ENCODE results near the gene FGF14.

FGF14 gene

DNA sequence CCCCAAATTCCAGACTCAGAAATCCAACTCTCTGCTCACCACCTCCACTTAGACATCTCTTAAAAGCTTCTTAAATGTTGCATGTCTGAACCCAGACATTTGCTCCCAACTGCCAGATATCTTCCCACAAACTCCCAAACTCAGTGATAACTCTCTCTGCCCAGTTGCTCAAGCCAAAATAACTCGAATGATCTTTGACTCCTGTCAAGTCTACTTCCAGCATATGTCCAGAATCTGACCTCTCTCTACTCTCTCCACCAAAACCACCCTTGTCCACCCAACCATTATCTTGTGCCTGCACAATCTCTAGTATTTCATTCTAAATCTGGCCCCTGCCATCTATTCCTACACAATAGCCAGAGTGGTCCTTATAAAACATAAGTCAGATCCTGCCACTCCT lies 99.3 kb downstream of the FGF14 start:
- DNase-seq, result no peak

DNA sequence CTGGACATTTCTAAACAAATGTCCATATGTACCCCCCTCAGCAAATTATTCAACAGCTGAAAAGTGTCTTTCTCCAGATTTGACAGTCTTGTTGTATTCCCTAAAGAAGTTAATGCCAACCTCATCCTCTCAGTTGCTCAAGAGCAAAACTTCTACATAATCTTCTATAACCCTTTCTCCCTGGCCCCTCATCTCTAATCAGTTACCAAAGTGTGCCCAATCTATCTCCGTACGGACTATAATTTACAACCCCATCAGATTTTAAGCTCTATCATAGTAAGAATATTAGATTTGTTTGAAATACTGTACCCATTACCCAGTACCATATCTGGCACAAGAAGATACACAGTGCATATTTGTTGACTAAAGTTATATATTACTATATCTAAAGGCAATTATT lies 101.5 kb downstream of the FGF14 start:
- no peak for DNase-seq

DNA sequence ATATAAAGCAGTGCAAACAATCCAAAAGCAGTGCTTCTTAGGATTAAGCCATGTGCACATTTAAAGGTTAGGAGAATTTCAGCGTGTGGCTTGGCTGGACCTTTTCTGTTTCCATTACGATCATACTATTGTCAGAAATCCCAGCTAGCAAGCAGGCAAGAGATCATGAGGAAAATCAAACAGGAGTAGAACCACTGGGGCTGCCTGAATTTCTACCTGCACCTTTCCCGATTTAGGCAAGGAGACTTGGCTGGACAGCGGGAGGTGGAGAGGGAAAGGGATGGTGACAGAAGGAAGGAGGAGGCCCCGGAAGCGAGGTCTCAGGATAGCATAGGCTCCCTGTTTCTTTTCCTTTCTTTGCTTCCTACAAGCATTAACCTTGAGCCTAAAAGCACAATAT lies 102.5 kb downstream of the FGF14 start:
- no peak for DNase-seq

DNA sequence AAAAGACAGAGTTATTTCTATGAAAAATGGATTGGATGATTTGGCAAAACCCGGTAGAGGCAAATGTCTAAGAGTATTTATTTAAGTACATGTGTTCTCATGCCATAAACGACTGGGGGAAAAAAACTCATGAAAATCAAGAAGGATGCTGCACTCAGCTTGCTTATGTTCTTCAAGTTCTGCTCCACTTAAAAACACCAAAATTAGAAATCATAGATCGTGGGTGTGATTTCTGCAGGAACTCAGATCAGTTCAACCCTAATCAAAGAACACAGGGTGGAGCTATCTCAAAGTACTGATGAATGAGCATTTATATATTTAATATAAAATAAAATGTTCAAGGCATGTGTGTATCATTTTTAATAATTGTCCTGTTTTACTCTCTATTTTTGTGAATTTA lies 103.8 kb downstream of the FGF14 start:
- no peak for DNase-seq

DNA sequence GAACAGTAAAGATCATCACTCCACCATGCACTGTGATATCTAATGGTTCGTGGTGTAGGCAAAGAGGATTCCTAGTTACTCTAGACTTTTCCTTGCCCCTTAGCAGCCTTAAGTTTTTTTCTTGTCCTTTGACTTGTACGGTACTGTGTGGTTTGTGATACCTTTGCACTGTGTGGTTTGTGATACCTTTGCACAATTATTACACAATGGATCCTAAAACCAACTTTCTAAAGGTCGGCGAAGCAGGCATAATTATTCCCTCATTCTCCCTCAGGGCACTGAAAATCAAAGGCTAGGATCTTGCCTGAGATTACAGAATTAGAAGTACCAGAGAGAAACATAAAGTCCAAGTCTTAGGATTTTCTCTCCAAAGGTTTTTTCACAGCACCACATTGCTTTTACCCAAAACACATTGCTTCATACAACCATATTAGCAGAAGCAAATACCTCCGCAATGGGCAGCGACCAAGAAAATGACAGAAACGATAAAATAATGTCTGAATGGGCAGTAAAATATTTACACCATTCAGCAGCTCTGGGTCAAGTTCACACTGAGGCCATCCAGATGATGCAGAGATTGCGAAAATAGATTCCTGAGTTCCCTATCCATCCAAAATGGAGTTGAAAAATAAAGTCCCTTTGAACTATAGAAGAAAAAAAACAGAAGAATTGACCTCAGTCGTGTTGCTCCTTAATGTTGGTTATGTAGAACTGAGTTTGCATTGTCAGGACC lies 106.4 kb downstream of the FGF14 start:
- DNase-seq, result no peak

DNA sequence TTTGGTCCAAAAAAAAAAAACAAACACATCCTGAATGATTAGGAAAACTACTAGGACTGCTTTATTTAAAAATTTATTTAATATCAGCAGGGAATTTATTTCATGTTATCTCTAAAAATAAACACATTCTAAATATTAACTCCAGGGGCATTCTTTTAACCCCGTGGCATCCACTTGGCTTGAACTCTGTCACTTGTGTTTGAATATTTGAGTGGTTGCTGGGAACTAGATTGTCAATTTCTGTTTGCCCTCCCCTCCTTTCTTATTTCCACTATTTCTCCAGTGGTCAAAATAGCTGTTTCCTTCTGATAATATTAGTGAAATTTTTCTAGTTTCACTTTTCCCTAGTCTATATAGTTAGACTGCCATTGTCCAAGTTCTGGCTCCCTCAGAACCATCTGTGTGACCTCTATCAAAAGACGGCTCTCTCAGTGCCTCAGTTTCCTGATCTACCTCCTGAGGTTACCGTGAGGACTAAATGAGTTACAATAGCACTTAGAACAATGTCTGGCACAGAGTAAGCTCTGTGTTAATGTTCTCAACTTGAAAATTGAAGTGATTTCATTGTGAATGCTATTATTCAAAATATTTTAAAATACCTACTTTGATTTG lies 107.3 kb downstream of the FGF14 start:
- DNase-seq, result no peak

DNA sequence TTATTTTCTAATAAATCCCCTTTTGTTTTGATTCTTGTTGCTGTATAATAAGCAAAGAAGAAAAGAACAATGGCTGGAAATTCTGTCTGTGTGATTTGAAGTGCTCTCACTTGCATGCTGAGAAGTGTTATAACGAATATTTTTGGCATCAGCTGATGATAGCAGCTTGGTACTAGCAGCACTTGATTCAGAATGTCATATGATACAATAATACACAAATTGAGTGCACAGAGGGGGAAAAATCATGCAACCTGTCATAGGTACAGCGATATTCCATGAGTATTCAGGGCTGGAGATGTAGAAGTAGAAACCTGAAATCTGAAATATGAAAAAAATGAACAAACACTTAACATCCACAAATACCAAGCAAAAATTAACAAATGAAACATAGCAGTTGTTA lies 108.1 kb downstream of the FGF14 start:
- DNase-seq, result no peak

DNA sequence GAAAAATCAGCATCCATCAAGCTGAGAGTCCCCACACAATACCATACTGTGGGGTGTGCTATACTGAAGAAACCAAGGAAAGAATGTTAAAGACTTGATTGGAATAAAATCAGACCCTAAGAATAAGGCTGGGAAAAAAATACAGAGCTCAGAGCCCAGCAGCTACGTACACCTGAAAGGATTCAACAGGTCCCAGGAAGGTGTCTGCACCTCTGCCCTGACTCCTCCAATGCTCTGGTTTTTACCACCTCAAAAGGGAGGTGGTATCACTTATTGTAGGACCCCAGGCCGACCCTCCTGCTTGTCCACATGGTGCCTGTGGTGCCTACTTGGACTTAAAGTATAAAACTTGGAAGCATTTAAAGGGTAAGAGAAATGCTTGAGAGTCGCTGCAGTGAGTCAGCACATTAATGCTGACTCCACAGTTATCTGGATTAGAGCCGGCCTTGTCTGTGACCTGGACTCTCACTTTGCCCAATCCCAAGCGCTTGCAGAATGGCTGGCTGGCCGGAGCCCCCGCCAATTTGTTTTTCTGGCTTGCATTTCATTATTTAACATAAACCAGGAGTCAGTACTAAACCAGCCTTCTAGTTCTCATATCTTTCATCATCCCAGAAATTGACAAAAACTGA lies 110.1 kb downstream of the FGF14 start:
- no peak for DNase-seq

DNA sequence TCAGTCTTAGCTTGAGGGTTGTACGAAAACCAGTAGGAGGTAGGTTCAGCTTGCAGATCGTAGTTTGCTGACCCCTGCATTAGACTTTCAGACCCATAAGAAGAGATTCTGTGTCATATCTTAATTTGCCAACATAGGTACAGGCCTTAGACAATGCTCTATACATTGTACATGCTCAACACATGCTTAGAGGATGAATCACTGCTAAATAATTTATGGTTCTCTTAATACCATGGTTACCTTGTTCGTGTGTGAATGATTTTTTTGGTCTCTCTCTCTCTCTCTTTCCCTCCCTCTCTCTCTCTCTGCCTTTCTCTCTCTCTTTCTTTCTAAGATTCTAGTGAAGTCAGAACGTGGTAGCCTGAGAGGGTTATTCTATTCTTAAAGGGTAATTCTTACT lies 112.2 kb downstream of the FGF14 start:
- no peak for DNase-seq

DNA sequence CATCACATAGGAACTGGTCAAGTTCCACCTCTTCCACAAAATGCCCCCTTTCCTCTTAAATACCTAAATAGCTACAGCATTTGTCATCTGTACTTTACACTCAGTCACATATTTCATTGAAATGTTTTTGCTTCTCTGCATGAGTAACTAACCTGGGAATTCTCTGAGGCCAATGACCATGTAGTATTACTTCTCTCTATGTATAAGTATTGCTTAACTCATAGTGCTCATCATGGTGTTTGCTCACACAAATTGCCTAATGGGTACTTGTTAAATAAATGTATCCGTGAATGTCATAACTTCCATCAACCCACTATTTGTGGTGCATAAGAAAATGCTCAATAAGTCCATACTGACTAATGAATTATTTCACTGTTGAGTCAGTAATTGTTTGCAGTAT lies 115.5 kb downstream of the FGF14 start:
- DNase-seq, result no peak

DNA sequence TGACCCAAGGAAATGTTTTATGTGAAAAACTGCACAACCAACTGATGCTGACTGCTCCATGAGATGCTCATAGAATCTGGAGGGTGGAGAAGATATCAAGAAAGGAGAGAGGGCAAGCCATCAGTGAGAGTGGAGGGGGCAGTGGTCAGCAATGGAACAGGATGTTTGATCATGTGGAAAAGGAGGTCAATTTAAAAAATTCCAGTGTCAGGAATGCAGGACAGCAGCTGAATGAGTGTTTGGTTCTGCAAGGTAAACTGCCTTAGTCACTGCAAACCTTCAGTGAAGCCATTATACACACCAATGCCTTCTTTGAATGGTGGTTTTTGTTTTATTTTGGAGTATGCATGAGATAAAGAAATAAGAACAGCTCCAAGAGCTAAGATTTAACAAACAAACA lies 121.5 kb downstream of the FGF14 start:
- no peak for DNase-seq

DNA sequence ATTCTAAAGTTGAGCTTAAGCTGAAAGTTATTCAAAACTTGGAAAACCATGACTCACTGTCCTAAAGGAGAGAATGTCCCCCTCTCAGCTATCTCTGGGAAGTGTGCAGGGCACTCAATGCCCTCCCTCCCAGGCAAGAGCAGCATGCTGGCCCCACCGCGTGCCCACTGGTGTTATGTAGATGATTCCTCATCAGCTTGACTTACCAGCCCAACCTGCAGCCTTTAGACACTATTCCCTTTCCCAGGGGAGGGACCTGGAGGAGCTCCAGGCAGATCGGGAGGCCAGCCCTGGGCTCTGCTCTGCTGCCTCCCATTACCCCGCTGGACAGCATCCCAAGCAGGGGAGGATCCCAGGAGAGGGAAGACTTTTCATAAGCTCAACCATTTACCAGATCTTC lies 124.6 kb downstream of the FGF14 start:
- DNase-seq, result no peak

DNA sequence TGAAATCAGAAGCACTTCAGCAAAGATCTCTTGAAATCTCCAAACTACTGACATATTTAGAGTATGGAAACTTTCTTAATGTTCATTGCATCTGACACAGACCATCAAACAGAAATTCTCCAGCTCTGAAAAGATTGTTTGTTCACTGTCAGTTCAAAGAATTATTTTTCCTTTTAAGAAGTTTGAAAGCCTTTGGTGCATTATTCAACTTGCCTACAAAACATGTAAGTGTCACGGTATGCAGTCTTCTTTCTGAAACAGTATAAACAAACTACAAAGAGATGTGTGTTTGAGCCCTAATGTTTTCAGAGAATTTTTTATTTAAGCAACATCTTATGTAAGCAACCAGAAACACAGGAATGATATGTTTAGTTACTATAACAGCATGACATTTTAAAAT lies 125.4 kb downstream of the FGF14 start:
- DNase-seq, result no peak

DNA sequence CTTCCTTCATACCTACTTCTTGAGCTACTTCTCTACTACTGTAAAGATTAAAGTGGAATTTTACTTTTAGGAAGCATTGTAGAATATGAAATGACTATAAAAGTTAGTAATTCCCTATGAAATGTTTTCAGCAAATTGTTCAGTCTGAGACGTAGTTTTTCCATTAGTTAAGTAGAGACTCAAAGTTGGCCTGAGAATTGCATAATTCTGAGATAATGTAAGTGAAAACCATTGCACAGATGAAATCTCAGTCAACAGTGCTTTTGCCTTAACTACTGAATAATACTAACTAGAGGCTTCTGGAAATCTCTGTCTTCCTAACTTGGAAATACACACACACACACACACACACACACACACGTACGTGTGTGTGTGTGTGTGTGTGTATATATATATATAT lies 125.9 kb downstream of the FGF14 start:
- DNase-seq, result no peak

DNA sequence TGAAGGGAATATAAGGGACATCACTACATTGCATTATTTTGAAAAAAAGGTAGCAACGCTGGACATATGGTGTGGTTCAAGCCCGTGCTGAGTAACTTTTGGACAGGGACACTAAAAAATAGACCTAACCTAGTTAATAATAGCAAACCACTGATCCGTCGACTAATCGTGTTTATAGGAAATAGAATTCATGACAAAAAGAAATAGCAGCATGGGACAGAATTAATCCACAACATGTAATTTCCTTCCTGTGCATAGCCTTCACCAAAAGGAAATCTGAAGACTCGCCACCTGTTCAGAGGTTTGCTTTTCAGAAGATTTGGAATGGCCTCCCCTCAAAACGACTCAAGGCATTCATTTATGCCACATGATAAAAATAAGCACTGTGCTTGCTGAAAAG lies 128.7 kb downstream of the FGF14 start:
- DNase-seq, result no peak

DNA sequence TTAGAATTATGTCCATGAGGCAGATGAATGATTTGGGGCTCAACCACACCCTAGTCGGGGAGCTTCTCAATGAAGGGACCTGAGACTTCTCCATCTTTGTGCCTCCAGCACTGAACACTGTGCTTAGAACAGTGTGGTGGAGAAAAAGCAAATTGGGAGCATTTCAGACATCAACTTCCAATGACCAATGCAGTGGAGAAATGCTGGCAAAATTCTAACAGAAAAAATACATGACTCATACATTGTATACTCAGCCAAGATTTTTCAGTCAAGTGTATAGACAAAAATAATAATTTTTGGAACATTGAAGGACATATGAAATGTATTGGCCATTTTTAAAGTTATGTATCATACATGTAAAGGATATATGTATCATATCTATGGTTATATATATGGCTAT lies 134.7 kb downstream of the FGF14 start:
- no peak for DNase-seq

DNA sequence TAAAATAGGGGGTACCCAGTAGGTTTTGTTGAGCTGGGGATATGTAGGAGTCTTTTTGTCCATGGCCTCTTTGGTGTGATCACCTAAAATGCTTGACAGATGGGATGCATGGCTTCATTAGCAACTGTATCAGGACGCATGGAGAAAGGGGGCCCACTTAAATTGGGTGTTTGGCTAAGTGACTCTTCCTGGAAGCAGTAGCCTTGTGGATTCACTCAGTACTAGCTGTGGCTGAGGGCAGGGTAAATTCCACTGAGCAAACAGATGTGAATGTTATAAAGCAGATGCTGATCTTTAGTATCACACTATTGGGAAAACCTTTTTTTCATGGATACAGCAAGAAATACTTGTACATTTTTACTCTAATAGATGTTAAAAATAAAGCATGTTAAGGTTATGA lies 140.0 kb downstream of the FGF14 start:
- no peak for DNase-seq

DNA sequence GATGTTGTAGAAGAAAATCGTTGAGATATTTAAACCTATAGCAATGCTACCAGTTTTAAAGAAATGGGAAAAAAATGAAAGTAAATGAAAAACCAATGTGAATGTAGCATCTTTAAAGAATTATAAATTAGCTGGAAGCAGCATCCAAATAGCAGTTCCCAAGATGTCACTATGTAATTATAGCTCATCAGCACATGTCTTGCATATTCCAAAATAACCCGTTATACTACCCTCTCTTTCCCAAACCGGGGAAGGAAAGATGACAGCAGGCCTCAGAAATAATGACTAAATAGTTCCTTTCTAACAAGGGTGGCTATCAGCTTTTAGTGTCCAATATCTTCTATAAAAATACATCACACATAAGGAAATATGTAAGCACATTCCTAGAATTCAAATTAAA lies 140.5 kb downstream of the FGF14 start:
- DNase-seq, result no peak

DNA sequence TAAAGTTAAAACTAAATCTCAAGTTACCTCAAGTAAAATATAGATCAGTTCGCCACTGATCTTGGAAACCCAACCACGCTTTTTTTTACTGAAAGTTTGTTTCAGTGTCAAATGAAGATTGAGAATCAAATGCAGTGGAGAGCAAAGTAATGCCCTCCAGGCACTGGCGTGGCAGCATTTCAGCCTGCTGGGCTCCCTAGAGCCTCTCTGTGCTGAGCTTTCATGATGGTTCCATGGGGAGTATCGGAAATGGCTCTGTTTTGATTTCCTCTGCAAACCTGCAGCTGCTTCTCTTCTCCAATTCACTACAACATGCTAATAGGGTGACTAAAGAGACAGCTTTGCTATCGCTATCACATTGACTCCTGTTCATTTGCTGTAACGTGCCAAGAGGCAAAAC lies 141.6 kb downstream of the FGF14 start:
- DNase-seq, result no peak

DNA sequence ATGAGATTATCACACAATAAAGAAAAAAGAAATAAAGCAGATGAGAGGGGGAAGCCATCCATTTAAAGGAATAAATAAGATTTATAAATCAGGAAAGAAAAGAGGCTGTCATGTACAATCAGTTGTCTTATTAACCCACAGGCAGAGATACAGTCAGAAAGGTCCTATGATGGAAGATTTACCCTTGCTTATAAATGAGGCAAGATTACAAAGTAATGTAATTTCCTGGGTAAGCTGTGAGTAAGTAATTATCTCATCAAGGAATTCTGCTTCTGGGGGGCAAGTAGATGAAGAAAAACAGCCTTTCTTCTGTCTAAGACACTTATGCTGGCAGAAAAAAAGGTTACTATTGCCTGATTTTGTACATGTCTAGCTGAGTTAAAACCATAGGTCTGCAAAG lies 146.4 kb downstream of the FGF14 start:
- DNase-seq, result no peak

DNA sequence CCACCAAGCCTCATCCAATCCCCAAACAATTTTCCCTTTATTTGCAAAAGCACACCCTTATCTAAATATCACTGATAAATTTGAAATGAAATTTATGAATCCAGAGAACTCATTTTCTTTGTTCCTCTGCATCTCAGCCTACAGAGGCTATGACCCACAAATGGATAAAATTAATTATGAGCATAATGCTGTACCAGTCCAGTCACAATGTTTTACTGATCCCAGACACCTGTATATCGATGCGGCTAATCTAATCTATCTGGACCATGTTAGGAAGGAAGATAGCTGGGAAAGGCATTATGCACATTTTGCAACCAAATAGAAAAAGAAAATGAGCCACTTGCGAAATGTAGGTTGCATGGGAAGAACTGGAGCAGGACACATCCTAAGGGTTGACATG lies 150.0 kb downstream of the FGF14 start:
- no peak for DNase-seq

DNA sequence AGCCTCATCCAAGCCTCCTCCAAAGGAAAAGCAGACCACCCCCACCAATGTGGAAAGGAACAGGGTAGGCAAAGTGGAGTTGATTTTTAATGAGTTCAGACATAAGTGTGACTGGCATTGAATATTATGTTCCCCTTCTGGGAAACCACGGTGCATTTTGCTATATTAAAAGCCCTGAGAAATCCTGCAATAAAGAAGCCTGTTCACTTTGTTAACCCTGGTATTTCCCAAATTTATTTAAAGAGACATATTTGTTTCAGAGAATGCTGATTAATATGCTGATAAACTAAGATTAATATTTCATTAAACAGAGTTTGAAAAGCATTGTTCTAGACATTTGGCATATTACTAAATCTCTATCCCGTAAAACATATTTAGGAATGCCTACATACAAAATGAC lies 151.4 kb downstream of the FGF14 start:
- no peak for DNase-seq

DNA sequence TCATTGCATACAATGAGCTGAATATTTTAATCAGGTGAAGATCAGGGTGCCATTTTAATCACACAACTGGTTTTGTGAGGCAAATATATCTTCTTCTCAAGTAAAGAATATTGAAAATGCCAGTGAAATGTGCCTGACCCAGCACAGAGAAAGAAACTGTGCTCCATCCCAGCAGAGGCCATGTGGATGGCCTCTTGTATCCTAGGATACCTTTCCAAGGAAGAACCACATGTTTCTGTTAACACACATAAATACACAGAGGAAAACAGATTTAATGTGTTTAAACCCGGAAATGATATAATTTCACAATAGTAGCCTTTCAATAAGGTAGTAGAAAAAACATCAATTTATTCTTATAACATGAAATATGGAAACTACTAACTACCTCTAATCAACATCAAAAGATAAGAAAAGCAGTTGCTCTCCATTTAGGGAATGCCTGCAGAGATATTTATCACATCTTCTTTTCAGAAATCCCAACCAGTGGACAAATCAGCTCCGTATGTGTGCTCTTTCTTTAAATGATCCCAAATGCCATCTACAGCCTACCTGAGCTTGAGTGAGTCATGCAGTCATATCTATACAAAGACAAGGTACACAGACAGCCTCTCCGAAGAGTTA lies 157.1 kb downstream of the FGF14 start:
- DNase-seq, result no peak

DNA sequence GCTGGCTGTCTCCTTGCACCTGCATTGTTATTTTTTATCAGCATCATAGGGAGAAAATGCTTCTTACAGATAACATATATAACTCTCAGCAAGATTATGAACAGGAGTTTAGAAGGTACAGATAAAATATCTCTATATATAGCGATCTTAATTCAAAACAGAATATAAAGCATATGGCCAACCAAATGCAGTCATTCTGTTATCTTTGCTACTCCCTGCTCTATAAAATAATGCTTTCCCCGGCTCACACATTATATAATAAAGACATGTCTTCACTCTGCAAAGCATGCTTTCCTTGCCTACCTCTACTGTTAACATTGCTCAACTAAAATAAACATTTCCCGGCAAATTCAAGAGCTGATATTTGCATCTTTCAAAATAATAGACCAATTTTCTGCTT lies 161.7 kb downstream of the FGF14 start:
- DNase-seq, result no peak

Measured in stimulated activated CD4-positive, alpha-beta T cell treated with anti-CD3 and anti-CD28 coated beads, Interleukin-4, amount 100 ng/mL, for 4 hours (primary cell).